ENCODE results near the gene TPK1.

DNA sequence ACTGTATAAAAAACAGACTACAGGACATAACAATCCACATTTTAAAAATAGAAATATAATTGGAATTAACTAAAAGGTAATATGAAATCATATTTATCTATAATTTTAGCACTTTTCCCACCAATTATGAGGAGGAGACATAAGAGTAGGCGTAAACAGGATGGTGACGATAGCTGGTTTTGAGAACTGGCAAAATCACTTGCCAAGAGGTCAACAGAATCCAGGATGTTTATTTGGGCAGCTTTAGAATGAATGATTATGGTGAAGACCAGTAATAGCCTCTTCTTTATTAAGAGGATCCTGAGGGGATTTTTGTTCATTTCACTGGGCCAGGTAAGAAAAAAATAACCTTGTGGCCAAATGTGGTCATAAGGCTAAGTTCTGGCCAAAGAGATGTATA is 67.2 kb downstream of the TPK1 start:
- TF ChIP-seq POLR2A (IDR thresholded peaks at IDR 0.05), result no peak
- TF ChIP-seq, protein P1, sequence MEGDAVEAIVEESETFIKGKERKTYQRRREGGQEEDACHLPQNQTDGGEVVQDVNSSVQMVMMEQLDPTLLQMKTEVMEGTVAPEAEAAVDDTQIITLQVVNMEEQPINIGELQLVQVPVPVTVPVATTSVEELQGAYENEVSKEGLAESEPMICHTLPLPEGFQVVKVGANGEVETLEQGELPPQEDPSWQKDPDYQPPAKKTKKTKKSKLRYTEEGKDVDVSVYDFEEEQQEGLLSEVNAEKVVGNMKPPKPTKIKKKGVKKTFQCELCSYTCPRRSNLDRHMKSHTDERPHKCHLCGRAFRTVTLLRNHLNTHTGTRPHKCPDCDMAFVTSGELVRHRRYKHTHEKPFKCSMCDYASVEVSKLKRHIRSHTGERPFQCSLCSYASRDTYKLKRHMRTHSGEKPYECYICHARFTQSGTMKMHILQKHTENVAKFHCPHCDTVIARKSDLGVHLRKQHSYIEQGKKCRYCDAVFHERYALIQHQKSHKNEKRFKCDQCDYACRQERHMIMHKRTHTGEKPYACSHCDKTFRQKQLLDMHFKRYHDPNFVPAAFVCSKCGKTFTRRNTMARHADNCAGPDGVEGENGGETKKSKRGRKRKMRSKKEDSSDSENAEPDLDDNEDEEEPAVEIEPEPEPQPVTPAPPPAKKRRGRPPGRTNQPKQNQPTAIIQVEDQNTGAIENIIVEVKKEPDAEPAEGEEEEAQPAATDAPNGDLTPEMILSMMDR (IDR thresholded peaks at IDR 0.05), result no peak

Data from right lobe of liver (tissue), 4 donors.